ENCODE measurements around the gene ANKRD33.

The ANKRD33 gene

GRCh38 chr12:51925346-51926063 lies 37.6 kb downstream of the ANKRD33 start:
- no peak overlapping the region for H3K4me3 ChIP-seq (ENCODE audit: low read depth, low read length)
- no peak for DNase-seq (ENCODE audit: low read depth)
- TF ChIP-seq CTCF (IDR thresholded peaks at IDR 0.05; ENCODE audit: control insufficient read depth, extremely low read depth, insufficient read depth), result no peak

- H3K4me3 ChIP-seq (ENCODE audit: low read depth, low read length), result no peak overlapping the region
- DNase-seq (ENCODE audit: low read depth), result no peak
- TF ChIP-seq CTCF (IDR thresholded peaks at IDR 0.05; ENCODE audit: control insufficient read depth, extremely low read depth, insufficient read depth), result no peak
These were observed 38.2 kb downstream of the ANKRD33 start for GRCh38 chr12:51926064-51926632.

GRCh38 chr12:51926718-51927117 lies 38.8 kb downstream of the ANKRD33 start:
- TF ChIP-seq CTCF (IDR thresholded peaks at IDR 0.05; ENCODE audit: control insufficient read depth, extremely low read depth, insufficient read depth), result peak; percentile 46
- DNase-seq (ENCODE audit: low read depth), result no peak
- H3K4me3 ChIP-seq (ENCODE audit: low read depth, low read length), result no peak overlapping the region

GRCh38 chr12:51932218-51933076 lies 44.5 kb downstream of the ANKRD33 start:
- no peak for TF ChIP-seq CTCF (IDR thresholded peaks at IDR 0.05; ENCODE audit: control insufficient read depth, extremely low read depth, insufficient read depth)
- DNase-seq (ENCODE audit: low read depth), result no peak
- no peak overlapping the region for H3K4me3 ChIP-seq (ENCODE audit: low read depth, low read length)

- TF ChIP-seq CTCF (IDR thresholded peaks at IDR 0.05; ENCODE audit: control insufficient read depth, extremely low read depth, insufficient read depth), result no peak
- no peak overlapping the region for H3K4me3 ChIP-seq (ENCODE audit: low read depth, low read length)
These were observed 46.2 kb downstream of the ANKRD33 start for GRCh38 chr12:51934080-51934479.

GRCh38 chr12:51937926-51938325 lies 50.0 kb downstream of the ANKRD33 start:
- DNase-seq (ENCODE audit: low read depth), result no peak
- no peak for TF ChIP-seq CTCF (IDR thresholded peaks at IDR 0.05; ENCODE audit: control insufficient read depth, extremely low read depth, insufficient read depth)
- H3K4me3 ChIP-seq (ENCODE audit: low read depth, low read length), result no peak overlapping the region

More at GRCh38 chr12:51934080-51934479, 46.2 kb downstream of the ANKRD33 start:
- no peak for DNase-seq (ENCODE audit: low read depth)

All from LNCaP clone FGC (cell line).